ENCODE data around the gene ZNF516.

- TF ChIP-seq CTCF (CRISPR knock-in tag; IDR thresholded peaks at IDR 0.05): no peak
- TF ChIP-seq ZBTB10 (CRISPR knock-in tag; IDR thresholded peaks at IDR 0.05; ENCODE audit: borderline replicate concordance): no peak
- TF ChIP-seq ZNF598 (CRISPR knock-in tag; IDR thresholded peaks at IDR 0.05; ENCODE audit: borderline replicate concordance): peak; percentile 54; the same call in 1 of the 2 replicates
- no peak for TF ChIP-seq SRF (IDR thresholded peaks at IDR 0.05; ENCODE audit: low read depth, low read length)
- no peak for TF ChIP-seq CREM (IDR thresholded peaks at IDR 0.05)
- TF ChIP-seq CREM (CRISPR knock-in tag; IDR thresholded peaks at IDR 0.05): no peak
These were observed 146.6 kb downstream of the ZNF516 start for GRCh38 chr18:76348267-76349066.
